GM10248 (cell line): ENCODE measurements around the gene IPCEF1.

ENCODE experiments used
- CTCF ChIA-PET: fragments of 300-600 bp; sonication (Branson Sonifier 250); formaldehyde crosslinking; extraction: SDS; loops from one replicate; lab custom pipeline; 2021; ENCODE audit warnings: antibody characterized with exemption; lab: Yijun Ruan, JAX
- POLR2A ChIA-PET: fragments of 350-650 bp; sonication (Branson Sonifier 250); formaldehyde crosslinking; extraction: SDS; loops from one replicate; lab custom pipeline; 2020; ENCODE audit warnings: antibody characterized with exemption; lab: Yijun Ruan, JAX
- DNase-seq: peaks from one replicate; pipeline ENCODE4 v3.0.0; 2012; ENCODE audit errors: extremely low spot score
- CTCF ChIP-seq: IDR thresholded peaks from 2 replicates; pipeline ENCODE4 v1.5.1; 2012; ENCODE audit warnings: mild to moderate bottlenecking, low read depth; ENCODE audit errors: extremely low read depth, missing control alignments, control extremely low read depth

IPCEF1 gene

GRCh38 chr6:154285826-154286225 lies 70.8 kb downstream of the IPCEF1 start:
- TF ChIP-seq CTCF: no peak

GRCh38 chr6:154284313-154284853 lies 72.2 kb downstream of the IPCEF1 start:
- CTCF ChIA-PET: interaction anchor here (0.8 to 2.0 kb wide), 3 partner anchors 7 to 126 kb away, joined by 3 to 4 read pairs (median 3); no protein-coding TSS in a partner anchor
- TF ChIP-seq CTCF: no peak
- POLR2A ChIA-PET: no interaction called here
- DNase-seq: no peak

More at GRCh38 chr6:154285826-154286225, 70.8 kb downstream of the IPCEF1 start:
- no peak for DNase-seq
- ChIA-PET CTCF (interaction anchor here (2.0 kb wide), 1 partner anchor 9 kb away, joined by 4 read pairs; no protein-coding TSS in a partner anchor), POLR2A (no interaction called here)

GRCh38 chr6:154280521-154280920 lies 76.1 kb downstream of the IPCEF1 start:
- ChIA-PET CTCF (no interaction called here), POLR2A (no interaction called here)
- no peak for TF ChIP-seq CTCF
- DNase-seq: no peak

GRCh38 chr6:154277629-154278017 lies 79.0 kb downstream of the IPCEF1 start:
- CTCF ChIA-PET: interaction anchor here (0.6 to 5.2 kb wide), 24 partner anchors 8 to 155 kb away, joined by 3 to 54 read pairs (median 4); no protein-coding TSS in a partner anchor
- TF ChIP-seq CTCF: no peak
- POLR2A ChIA-PET: no interaction called here
- no peak for DNase-seq

GRCh38 chr6:154276810-154277628 lies 79.6 kb downstream of the IPCEF1 start:
- DNase-seq: peak; percentile 50
- TF ChIP-seq CTCF: peak; percentile 54
- ChIA-PET CTCF (interaction anchor here (0.6 to 5.2 kb wide), 27 partner anchors 8 to 155 kb away, joined by 3 to 54 read pairs (median 4); no protein-coding TSS in a partner anchor), POLR2A (no interaction called here)

- ChIA-PET POLR2A (no interaction called here), CTCF (interaction anchor here (1.1 to 5.2 kb wide), 5 partner anchors 8 to 120 kb away, joined by 4 to 54 read pairs (median 32); no protein-coding TSS in a partner anchor)
- no peak for TF ChIP-seq CTCF
- DNase-seq: no peak
These were observed 82.4 kb downstream of the IPCEF1 start for GRCh38 chr6:154274168-154274567.
